Liver (tissue), 3 donors: ENCODE results near the gene TUBE1.
"Not testable (repeated sequence)": the region's sequence is repeated elsewhere in the genome, so short reads cannot be mapped to it uniquely, and the experiment has no call there.

ENCODE experiments used
- ATF3 ChIP-seq: IDR thresholded peaks from 2 replicates; pipeline ENCODE4 v1.6.1; 2016; ENCODE audit warnings: antibody characterized with exemption
- CTCF ChIP-seq: fragments of 150-350 bp; IDR thresholded peaks from 2 replicates; pipeline ENCODE4 v1.5.1; 2017; ENCODE audit warnings: improper control_type of control experiment, low read depth, low read length; ENCODE audit not compliant: missing input control
- EGR1 ChIP-seq, 2 donors: IDR thresholded peaks; 2 replicates each; pipeline ENCODE4 v1.6.1; 2016 to 2018; ENCODE audit warnings: antibody characterized with exemption in 2 of 2, low read depth in 2 of 2
- FOXA1 ChIP-seq: IDR thresholded peaks from 2 replicates; pipeline ENCODE4 v1.6.1; 2016; ENCODE audit warnings: antibody characterized with exemption
- GABPA ChIP-seq, 2 donors: IDR thresholded peaks in 1 of 2; conservative IDR thresholded peaks in 1 of 2; 2 replicates each; pipeline ENCODE4 v1.6.1; 2016; ENCODE audit warnings: antibody characterized with exemption in 2 of 2, mild to moderate bottlenecking in 1 of 2, moderate library complexity in 1 of 2
- JUND ChIP-seq, 2 donors: IDR thresholded peaks; 2 replicates each; pipeline ENCODE4 v1.6.1; 2016; ENCODE audit warnings: antibody characterized with exemption in 2 of 2
- MAX ChIP-seq: IDR thresholded peaks from 2 replicates; pipeline ENCODE4 v1.6.1; 2016; ENCODE audit warnings: antibody characterized with exemption
- NR2F2 ChIP-seq: IDR thresholded peaks from 2 replicates; pipeline ENCODE4 v1.6.1; 2016; ENCODE audit warnings: antibody characterized with exemption
- RAD21 ChIP-seq, 2 donors: IDR thresholded peaks; 2 replicates each; pipeline ENCODE4 v1.6.1; 2016; ENCODE audit warnings: antibody characterized with exemption in 2 of 2, mild to moderate bottlenecking in 2 of 2
- REST ChIP-seq: IDR thresholded peaks from 2 replicates; pipeline ENCODE4 v1.6.1; 2016; ENCODE audit warnings: antibody characterized with exemption, mild to moderate bottlenecking
- SP1 ChIP-seq: IDR thresholded peaks from 2 replicates; pipeline ENCODE4 v1.6.1; 2018; ENCODE audit warnings: antibody characterized with exemption, mild to moderate bottlenecking
- TAF1 ChIP-seq: conservative IDR thresholded peaks from 2 replicates; pipeline ENCODE4 v1.6.1; 2016; ENCODE audit warnings: antibody characterized with exemption, mild to moderate bottlenecking
- YY1 ChIP-seq: IDR thresholded peaks from 2 replicates; pipeline ENCODE4 v1.6.1; 2016; ENCODE audit warnings: antibody characterized with exemption, mild to moderate bottlenecking
- ZBTB33 ChIP-seq: IDR thresholded peaks from 2 replicates; pipeline ENCODE4 v1.6.1; 2016; ENCODE audit warnings: antibody characterized with exemption
- donor health status: healthy.
- donor health status: healthy.

- TF ChIP-seq SP1; CTCF; YY1; FOXA1; GABPA (IDR thresholded peaks at IDR 0.05 in 1 of 2, conservative IDR thresholded peaks at IDR 0.05 in 1 of 2); NR2F2; ZBTB33; ATF3; JUND (IDR thresholded peaks at IDR 0.05); MAX; REST; RAD21 (IDR thresholded peaks at IDR 0.05); TAF1; EGR1 (IDR thresholded peaks at IDR 0.05; ENCODE audit: low read depth in 2 of 2): not testable (repeated sequence)
Measured at GRCh38 chr6:112106026-112106425, 18.7 kb upstream of the TUBE1 start.
